Lower leg skin (tissue), 4 donors: ENCODE data around the gene CD79B. TPM values are rescaled to one million over a fixed set of nuclear protein-coding genes. Genes with fewer than 3 reads are reported as not detected.
"Not testable (repeated sequence)": the region's sequence is repeated elsewhere in the genome, so short reads cannot be mapped to it uniquely, and the experiment has no call there.

Experiments
- DNase-seq, 2 donors: peaks; one replicate each; pipeline ENCODE4 v3.0.0-alpha.2; 2019; ENCODE audit warnings: low spot score in 2 of 2
- H3K4me3 ChIP-seq: fragments of 200-600 bp; sonication (generic); 2 replicates; pipeline ENCODE4 v1.5.1; 2017; ENCODE audit warnings: mild to moderate bottlenecking, low read depth; ENCODE audit not compliant: poor library complexity, severe bottlenecking
- POLR2A ChIP-seq, 2 donors: fragments of 450-650 bp; IDR thresholded peaks; one replicate each; pipeline ENCODE4 v1.6.1; 2016 to 2017; ENCODE audit warnings: antibody characterized with exemption in 2 of 2, mild to moderate bottlenecking in 1 of 2, moderate library complexity in 1 of 2
- WGBS, 2 donors: methylation state at CpG; one replicate each; pipeline ENCODE4 v1.1.5; 2018; 5-methylcytosine and 5-hydroxymethylcytosine counted together
- intact Hi-C: fragments of 100-400 bp; cut with DNase I; formaldehyde crosslinking; loops from one replicate; pipeline ENCODE4 v1.15.0; 2023; ENCODE audit warnings: low total_unique reads
- total RNA-seq, 4 donors: library from RNA; depleted of rRNA; stranded (reverse); fragments of >200 nt; gene quantifications; one replicate each; pipeline ENCODE4 v1.1.0, GENCODE V29; 2016
- TF ChIP-seq, protein P1 (sequence below), 3 donors: fragments of 450-650 bp; IDR thresholded peaks; one replicate each; pipeline ENCODE4 v1.5.1; 2016; ENCODE audit warnings: antibody characterized with exemption in 3 of 3, mild to moderate bottlenecking in 3 of 3, moderate library complexity in 2 of 3

The CD79B gene
- total RNA-seq, 4 donors from 2014 or later: 0.72 to 5.8 (median 3.5) TPM

DNA sequence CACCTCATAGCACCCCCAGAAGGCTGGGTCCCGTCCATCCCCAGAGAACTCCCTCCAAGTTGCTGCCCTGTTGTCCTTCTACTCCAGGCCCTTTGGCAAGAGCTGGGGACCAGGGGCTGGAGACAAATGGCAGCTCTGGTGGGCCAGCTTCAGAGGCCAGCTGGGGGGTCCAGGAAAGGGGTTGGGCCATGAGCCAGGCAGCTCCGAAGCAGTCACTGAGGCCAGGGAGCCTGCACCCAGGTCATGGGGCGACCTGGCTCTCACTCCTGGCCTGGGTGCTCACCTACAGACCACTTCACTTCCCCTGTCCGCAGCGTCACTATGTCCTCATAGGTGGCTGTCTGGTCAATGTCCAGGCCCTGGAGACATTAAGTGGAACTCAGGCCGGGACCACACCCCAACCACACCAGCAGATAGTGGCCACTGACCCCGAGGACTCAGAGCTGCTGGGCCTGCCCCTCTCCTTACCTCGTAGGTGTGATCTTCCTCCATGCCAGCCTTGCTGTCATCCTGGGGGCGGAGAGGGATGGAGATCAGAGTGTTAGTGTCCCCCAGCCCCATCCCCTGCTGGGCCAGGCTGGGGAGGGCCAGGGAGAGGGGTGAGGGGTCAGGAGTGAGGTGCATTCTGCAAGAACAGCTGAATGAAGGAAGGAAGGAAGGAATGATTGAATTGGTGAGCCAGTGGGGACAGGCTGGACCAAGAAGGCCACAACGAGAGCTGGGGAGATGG lies 3.0 kb downstream of the CD79B start:
- TF ChIP-seq, protein P1, sequence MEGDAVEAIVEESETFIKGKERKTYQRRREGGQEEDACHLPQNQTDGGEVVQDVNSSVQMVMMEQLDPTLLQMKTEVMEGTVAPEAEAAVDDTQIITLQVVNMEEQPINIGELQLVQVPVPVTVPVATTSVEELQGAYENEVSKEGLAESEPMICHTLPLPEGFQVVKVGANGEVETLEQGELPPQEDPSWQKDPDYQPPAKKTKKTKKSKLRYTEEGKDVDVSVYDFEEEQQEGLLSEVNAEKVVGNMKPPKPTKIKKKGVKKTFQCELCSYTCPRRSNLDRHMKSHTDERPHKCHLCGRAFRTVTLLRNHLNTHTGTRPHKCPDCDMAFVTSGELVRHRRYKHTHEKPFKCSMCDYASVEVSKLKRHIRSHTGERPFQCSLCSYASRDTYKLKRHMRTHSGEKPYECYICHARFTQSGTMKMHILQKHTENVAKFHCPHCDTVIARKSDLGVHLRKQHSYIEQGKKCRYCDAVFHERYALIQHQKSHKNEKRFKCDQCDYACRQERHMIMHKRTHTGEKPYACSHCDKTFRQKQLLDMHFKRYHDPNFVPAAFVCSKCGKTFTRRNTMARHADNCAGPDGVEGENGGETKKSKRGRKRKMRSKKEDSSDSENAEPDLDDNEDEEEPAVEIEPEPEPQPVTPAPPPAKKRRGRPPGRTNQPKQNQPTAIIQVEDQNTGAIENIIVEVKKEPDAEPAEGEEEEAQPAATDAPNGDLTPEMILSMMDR (IDR thresholded peaks at IDR 0.05): no peak
- no peak for TF ChIP-seq POLR2A (IDR thresholded peaks at IDR 0.05)
- 91 to 97% methylated on average over 10 of the region's 10 CpGs for WGBS, 2 donors
- H3K4me3 ChIP-seq: no peak overlapping the region
- intact Hi-C loops: no loop called here
- DNase-seq: no peak

DNA sequence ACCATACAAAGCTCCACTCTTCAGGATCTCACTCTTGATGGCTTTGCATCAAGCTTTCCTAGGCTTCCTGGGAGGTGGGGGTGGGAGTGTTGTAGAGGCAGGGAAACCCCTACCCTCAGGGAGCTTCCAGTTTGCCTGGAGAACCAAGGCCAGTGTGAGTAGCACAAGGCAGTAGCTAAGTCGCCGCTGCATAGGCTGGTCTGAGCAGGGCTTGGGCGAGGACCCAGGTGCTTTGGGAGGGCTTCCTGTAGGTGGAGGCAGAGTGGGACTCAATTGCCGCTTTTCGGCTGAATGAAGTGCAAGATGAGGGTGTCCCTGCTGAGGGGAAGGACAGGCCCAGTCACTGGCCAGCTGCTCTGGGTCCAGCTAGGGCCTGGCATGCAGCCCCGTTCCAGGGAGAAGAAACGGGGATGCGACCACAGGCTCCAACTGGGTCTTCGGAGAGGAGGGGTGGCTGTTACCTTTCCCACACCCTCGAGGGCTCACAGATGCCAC lies 3.9 kb downstream of the CD79B start:
- no peak for DNase-seq
- WGBS, 2 donors: 92 to 96% methylated on average over 10 of the region's 10 CpGs
- TF ChIP-seq POLR2A (IDR thresholded peaks at IDR 0.05): no peak
- TF ChIP-seq, protein P1 (IDR thresholded peaks at IDR 0.05): no peak
- H3K4me3 ChIP-seq: no peak overlapping the region
- intact Hi-C loops: no loop called here

DNA sequence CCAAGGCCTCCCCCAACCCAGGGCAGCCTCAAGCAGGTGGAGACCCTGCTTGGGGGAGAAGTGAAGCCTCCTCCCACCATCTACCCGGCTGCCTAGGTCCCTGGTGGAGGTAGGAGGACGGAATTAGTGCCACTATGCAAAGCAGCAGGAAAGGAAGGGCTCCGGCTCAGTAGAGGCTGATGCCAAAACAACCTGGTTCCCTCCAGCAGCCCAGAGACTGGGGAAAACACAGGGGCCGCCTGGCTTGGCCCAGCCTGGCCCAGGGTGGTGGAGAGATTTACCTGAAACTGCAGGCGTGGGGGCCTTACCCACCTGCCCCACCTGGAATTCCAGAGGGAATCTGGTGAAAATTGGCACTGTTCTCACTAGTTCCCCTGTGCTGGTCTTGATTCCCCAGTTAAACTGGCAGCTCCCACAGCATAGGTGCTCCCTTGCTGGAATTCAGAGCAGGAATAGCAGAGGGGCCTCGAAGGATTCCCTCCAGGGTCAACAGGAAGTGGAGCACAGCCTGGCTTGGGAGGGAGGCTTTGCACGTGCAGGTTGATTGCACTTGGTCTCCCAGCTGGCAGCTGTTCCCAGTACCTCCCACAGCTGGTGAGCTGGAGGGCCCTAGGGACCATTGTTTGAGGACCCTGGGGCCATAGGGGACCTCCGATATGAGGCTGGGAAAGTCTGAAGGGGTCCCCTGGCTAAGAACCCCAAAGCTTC lies 4.5 kb downstream of the CD79B start:
- intact Hi-C loops: no loop called here
- 74% methylated on average over 8 of the region's 8 CpGs for WGBS, 2 donors
- DNase-seq: no peak
- no peak overlapping the region for H3K4me3 ChIP-seq
- TF ChIP-seq, protein P1 (IDR thresholded peaks at IDR 0.05): no peak
- TF ChIP-seq POLR2A (IDR thresholded peaks at IDR 0.05): no peak

DNA sequence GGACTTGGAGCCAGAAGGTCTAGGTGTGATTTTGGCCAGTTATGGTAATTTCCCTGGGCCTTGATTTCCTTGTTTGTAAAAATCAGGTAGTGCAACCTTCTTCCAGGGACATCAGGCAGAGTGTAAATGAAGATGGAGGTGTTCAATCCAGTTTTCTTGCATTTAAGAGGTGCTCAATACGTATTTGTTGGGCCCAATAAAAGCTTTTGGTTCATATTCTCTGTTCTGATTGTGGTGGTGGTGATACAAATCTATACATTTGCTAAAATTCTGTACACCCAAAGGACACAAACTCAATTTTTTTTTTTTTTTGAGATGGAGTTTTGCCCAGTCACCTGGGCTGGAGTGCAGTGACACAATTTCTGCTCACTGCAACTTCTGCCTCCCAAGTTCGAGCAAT lies 6.0 kb downstream of the CD79B start:
- 98% methylated on average over 2 of the region's 2 CpGs for whole genome bisulfite sequencing, 2 donors
- intact Hi-C loops: no loop called here
- DNase-seq: no peak
- TF ChIP-seq, protein P1 (IDR thresholded peaks at IDR 0.05): no peak
- TF ChIP-seq POLR2A (IDR thresholded peaks at IDR 0.05): no peak
- no peak overlapping the region for H3K4me3 ChIP-seq

DNA sequence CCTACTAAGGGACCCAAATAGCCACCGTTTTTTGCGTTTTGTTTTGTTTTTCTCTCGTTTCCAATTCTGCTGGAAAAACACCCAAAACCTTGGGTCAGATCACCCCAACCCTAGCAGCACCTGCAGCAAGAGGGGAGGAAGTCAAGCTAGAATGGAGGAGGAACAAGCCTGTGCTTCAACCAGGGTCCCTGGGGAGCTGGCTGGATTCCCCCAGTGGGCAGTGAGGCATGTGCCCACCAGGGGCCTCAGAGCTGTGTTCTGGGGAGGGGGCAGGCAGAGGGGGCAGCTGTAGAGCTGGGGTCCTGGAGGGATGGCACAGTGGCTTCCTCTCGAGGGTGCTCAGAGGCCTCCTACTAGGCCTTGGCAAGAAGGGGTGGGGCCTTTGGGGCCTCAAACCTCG lies 6.5 kb downstream of the CD79B start:
- 75 to 79% methylated on average over 5 of the region's 5 CpGs for WGBS, 2 donors
- no peak for TF ChIP-seq POLR2A (IDR thresholded peaks at IDR 0.05)
- TF ChIP-seq, protein P1 (IDR thresholded peaks at IDR 0.05): no peak

DNA sequence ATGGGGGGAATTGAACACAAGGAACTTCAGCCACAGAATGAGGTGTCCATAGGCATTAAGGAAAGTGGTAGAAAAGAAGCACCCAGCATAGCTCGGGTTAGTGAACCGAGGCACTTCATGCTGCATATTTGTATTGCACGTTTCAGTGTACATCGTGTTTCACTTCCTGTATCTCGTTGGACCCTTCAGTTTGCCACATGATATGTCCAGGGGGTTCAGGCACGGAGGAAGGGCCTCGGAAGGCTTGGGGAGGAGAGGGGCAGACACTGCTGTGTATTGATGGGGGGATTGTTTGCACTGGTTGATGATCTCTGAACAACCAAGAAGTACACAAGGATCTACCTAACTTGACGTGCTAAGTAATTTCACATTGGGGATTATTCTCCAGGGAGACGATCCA lies 9.7 kb downstream of the CD79B start:
- H3K4me3 ChIP-seq, intact Hi-C loops, DNase-seq: not testable (repeated sequence)
- WGBS, 2 donors: 73 to 80% methylated on average over 9 of the region's 9 CpGs

More for the DNA sequence above, 6.5 kb downstream of the CD79B start:
- intact Hi-C loops: no loop called here
- no peak overlapping the region for H3K4me3 ChIP-seq
- DNase-seq: no peak

DNA sequence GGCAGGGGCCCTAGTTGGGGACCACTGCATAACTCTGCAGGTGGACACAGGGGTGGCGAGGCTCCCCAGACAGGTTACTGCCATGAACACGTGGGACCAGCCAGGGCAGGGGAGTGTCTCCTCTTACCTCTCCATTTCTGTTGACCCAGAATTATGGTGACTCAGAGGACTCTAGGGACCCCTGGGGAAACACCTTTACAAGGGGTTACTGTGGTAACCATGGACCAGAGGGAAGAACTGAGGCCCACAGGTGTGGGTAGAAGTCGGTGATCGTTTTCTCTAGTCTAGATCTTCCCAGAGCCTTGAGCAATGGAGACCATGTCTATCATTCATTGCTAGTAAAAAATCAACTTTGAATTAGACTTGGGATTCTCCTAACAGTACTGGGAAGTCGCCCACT lies 11.4 kb downstream of the CD79B start:
- intact Hi-C loops, H3K4me3 ChIP-seq, DNase-seq: not testable (repeated sequence)
- 93 to 94% methylated on average over 5 of the region's 5 CpGs for WGBS, 2 donors

DNA sequence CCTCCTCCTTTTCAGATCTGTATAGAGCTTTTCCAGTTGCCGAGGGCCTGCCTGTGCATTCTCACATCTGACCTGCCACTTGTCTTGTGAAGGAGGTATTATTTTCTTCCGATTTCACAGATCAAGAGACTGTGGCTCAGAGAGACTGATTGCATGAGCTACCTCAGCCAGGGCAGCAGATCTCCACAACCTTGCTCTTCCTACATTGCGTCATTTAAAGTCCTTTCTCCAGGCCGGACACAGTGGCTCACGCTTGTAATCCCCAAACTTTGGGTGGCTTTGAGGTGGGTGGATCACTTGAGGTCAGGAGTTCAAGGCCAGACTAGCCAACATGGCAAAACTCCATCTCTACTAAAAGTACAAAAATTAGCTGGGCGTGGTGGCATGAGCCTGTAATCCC lies 12.1 kb downstream of the CD79B start:
- 74 to 77% methylated on average over 6 of the region's 6 CpGs for WGBS, 2 donors
- DNase-seq, H3K4me3 ChIP-seq, intact Hi-C loops: not testable (repeated sequence)
